ENCODE results near the gene NTMT1. TPM values are rescaled to one million over a fixed set of nuclear protein-coding genes. Genes with fewer than 3 reads are reported as not detected.

NTMT1 gene
- total RNA-seq, 1 experiment from 2014 or later = 84.8 TPM

DNA sequence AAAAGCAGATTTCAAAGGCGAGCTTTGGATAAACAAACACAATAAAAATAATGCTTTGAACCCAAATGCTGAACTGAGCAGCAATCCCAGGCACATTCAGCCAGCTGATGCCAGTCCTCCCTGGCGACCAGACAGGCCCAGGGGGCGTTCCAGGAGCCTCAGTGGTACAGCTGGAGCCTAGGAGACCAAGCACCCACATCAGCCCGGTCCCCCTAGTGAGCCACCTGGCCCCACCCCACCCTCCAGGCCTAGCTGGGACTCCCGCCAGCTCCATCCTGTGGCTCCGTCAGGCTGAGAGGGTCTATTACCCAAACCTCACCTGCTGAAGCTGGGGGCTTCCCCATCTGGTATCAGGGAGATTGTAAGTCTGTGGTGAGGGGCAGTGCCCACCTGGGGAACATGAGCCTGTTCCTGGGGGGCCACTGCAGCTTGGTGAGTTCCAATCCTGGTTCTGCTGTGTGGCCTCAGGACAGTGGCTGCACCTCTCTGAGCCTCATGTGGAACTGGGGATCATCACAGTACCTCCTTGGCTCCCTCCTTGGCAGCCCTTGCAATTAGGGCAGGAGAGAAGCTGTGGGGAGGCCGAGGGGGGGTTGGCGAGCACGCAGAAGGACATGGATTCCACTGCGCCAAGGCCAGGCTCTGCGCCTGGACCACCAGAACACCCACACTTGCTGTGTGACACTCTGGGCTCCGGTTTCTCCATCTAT lies 21.8 kb upstream of the NTMT1 start:
- Histone ChIP-seq H3K4me2 (ENCODE audit: low read length) (peak overlapping the region; percentile 51), H3K79me2 (ENCODE audit: insufficient read depth, low read length) (no peaks in the 10 kb centered on the region; the same call in 1 of the 2 replicates), H3K9ac (ENCODE audit: low read length) (peak overlapping the region; percentile 18; the same call in 1 of the 2 replicates), H3K9me3 (ENCODE audit: control insufficient read depth in 1 of 2, insufficient read depth in 1 of 2, low read depth in 1 of 2, low read length in 2 of 2) (no peaks in the 10 kb centered on the region), H4K20me1 (ENCODE audit: insufficient read depth) (no peaks in the 10 kb centered on the region), H3K9me2 (ENCODE audit: insufficient read depth) (no peaks in the 10 kb centered on the region), H3K27me3 (ENCODE audit: insufficient read depth, low read length) (no peaks in the 10 kb centered on the region), H3K4me3 (replicated peaks in 1 of 2; ENCODE audit: low read depth in 1 of 2, low read length in 2 of 2) (no peak overlapping the region), H2AFZ (ENCODE audit: low read depth, low read length, poor library complexity, severe bottlenecking) (no peak overlapping the region), H3K27ac (ENCODE audit: low read depth, low read length) (peak overlapping the region; percentile 96), H3K36me3 (ENCODE audit: control insufficient read depth in 1 of 2, insufficient read depth in 2 of 2, low read length in 2 of 2) (no peaks in the 10 kb centered on the region), H3K4me1 (ENCODE audit: control insufficient read depth in 1 of 2, insufficient read depth in 2 of 2, low read length in 2 of 2) (peaks cover 87 to 95% of the 10 kb centered on the region in 2 experiments)
- intact Hi-C loops (cut with micrococcal nuclease) = no loop called here
- no peak for DNase-seq (ENCODE audit: low read depth, low spot score)
- TF ChIP-seq RAD21 (IDR thresholded peaks at IDR 0.05; ENCODE audit: low read depth) = no peak
- TF ChIP-seq ZFX (IDR thresholded peaks at IDR 0.05) = no peak
- TF ChIP-seq YY1 (IDR thresholded peaks at IDR 0.05; ENCODE audit: extremely low read depth, insufficient replicate concordance, low read depth, low read length) = no peak
- TF ChIP-seq EZH2 (IDR thresholded peaks at IDR 0.05) = no peak
- TF ChIP-seq, protein P1, sequence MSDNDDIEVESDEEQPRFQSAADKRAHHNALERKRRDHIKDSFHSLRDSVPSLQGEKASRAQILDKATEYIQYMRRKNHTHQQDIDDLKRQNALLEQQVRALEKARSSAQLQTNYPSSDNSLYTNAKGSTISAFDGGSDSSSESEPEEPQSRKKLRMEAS (IDR thresholded peaks at IDR 0.05) = no peak
- TF ChIP-seq POLR2A (IDR thresholded peaks at IDR 0.05; ENCODE audit: borderline replicate concordance, extremely low read depth, insufficient read depth, insufficient read length) = no peak
- no peak for TF ChIP-seq JUND (IDR thresholded peaks at IDR 0.05)
- no peak for TF ChIP-seq POLR2AphosphoS5 (IDR thresholded peaks at IDR 0.05; ENCODE audit: low read depth, low read length)
- TF ChIP-seq, protein P2, sequence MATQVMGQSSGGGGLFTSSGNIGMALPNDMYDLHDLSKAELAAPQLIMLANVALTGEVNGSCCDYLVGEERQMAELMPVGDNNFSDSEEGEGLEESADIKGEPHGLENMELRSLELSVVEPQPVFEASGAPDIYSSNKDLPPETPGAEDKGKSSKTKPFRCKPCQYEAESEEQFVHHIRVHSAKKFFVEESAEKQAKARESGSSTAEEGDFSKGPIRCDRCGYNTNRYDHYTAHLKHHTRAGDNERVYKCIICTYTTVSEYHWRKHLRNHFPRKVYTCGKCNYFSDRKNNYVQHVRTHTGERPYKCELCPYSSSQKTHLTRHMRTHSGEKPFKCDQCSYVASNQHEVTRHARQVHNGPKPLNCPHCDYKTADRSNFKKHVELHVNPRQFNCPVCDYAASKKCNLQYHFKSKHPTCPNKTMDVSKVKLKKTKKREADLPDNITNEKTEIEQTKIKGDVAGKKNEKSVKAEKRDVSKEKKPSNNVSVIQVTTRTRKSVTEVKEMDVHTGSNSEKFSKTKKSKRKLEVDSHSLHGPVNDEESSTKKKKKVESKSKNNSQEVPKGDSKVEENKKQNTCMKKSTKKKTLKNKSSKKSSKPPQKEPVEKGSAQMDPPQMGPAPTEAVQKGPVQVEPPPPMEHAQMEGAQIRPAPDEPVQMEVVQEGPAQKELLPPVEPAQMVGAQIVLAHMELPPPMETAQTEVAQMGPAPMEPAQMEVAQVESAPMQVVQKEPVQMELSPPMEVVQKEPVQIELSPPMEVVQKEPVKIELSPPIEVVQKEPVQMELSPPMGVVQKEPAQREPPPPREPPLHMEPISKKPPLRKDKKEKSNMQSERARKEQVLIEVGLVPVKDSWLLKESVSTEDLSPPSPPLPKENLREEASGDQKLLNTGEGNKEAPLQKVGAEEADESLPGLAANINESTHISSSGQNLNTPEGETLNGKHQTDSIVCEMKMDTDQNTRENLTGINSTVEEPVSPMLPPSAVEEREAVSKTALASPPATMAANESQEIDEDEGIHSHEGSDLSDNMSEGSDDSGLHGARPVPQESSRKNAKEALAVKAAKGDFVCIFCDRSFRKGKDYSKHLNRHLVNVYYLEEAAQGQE (IDR thresholded peaks at IDR 0.05; ENCODE audit: low read depth) = no peak
- TF ChIP-seq TCF7L2 (IDR thresholded peaks at IDR 0.05; ENCODE audit: borderline replicate concordance, extremely low read depth, insufficient read depth, insufficient read length) = no peak
- TF ChIP-seq ELF1 (IDR thresholded peaks at IDR 0.05; ENCODE audit: borderline replicate concordance, low read depth) = no peak
- BruUV-seq (replicated peaks) = no TSS peak
- CTCF ChIA-PET = interaction anchor here (1.9 kb wide), 1 partner anchor 465 kb away, joined by 5 read pairs; no protein-coding TSS in a partner anchor
- RAD21 ChIA-PET (ENCODE audit: low non-redundant PET in 1 of 2, low total read pairs in 2 of 2, uncharacterized antibody in 2 of 2, unreplicated experiment in 2 of 2) = no interaction called here
- POLR2A ChIA-PET = interaction anchor here (0.8 to 1.6 kb wide), 6 partner anchors 12 to 426 kb away, joined by 3 to 5 read pairs (median 4); partner anchors contain the start of gene IER5L
- ATAC-seq = no peak

Measured in HCT116 (cell line).